Peyer's patch (tissue), 4 donors: ENCODE data around the gene INPP5A.

ENCODE experiments used
- POLR2A ChIP-seq, 2 donors: fragments of 450-650 bp; IDR thresholded peaks; one replicate each; pipeline ENCODE4 v1.5.1; 2017; ENCODE audit warnings: antibody characterized with exemption in 2 of 2, mild to moderate bottlenecking in 2 of 2, moderate library complexity in 2 of 2
- TF ChIP-seq, protein P1 (sequence below), 6 experiments: fragments of 450-650 bp in 4 of 6; fragments of 200-600 bp in 2 of 6; sonication (generic) in 1 of 6; IDR thresholded peaks; one replicate each; pipeline ENCODE4 v1.5.1; 2017 to 2019; ENCODE audit warnings: antibody characterized with exemption in 6 of 6, mild to moderate bottlenecking in 3 of 6, moderate library complexity in 1 of 6

DNA sequence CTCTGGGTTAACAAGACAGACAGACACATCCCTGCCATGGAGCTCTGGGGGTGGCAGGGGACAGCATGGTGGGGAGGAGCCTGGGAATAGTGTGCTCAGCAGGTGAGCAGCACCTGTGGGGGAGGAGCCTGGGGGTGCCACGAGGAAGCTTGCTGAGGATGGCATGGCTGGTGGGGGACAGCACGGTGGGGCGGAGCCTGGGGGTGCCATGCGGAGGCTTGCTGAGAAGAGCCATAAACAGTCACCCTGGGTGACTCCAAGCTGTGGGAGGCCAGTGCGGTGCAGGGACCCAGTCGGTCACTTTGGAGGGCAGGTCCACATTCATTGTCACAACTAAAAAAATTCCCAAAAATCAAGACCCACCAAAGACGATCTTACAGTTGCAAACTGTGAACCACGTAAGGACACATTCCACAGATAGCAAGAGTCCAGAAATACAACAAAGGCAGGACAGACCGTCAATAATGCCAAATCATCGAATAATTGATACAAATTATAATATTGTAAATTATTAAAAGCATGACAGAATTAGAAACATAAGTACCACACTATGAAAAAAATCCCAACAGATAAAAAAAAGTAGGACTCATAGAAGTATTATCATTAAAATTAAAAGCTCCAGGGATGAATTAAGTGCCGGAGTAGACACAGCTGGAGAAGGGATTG lies 223.9 kb downstream of the INPP5A start:
- TF ChIP-seq, protein P1, sequence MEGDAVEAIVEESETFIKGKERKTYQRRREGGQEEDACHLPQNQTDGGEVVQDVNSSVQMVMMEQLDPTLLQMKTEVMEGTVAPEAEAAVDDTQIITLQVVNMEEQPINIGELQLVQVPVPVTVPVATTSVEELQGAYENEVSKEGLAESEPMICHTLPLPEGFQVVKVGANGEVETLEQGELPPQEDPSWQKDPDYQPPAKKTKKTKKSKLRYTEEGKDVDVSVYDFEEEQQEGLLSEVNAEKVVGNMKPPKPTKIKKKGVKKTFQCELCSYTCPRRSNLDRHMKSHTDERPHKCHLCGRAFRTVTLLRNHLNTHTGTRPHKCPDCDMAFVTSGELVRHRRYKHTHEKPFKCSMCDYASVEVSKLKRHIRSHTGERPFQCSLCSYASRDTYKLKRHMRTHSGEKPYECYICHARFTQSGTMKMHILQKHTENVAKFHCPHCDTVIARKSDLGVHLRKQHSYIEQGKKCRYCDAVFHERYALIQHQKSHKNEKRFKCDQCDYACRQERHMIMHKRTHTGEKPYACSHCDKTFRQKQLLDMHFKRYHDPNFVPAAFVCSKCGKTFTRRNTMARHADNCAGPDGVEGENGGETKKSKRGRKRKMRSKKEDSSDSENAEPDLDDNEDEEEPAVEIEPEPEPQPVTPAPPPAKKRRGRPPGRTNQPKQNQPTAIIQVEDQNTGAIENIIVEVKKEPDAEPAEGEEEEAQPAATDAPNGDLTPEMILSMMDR (IDR thresholded peaks at IDR 0.05): no peak
- TF ChIP-seq POLR2A (IDR thresholded peaks at IDR 0.05): no peak
